NCI-H2171 treated with DMSO at 0.1 percent for 48 hours (cell line): ENCODE measurements around the gene PALLD.

Experiments used
- DNase-seq: peaks from one replicate; lab custom pipeline; 2025; lab: John Stamatoyannopoulos, UW

PALLD gene

DNA sequence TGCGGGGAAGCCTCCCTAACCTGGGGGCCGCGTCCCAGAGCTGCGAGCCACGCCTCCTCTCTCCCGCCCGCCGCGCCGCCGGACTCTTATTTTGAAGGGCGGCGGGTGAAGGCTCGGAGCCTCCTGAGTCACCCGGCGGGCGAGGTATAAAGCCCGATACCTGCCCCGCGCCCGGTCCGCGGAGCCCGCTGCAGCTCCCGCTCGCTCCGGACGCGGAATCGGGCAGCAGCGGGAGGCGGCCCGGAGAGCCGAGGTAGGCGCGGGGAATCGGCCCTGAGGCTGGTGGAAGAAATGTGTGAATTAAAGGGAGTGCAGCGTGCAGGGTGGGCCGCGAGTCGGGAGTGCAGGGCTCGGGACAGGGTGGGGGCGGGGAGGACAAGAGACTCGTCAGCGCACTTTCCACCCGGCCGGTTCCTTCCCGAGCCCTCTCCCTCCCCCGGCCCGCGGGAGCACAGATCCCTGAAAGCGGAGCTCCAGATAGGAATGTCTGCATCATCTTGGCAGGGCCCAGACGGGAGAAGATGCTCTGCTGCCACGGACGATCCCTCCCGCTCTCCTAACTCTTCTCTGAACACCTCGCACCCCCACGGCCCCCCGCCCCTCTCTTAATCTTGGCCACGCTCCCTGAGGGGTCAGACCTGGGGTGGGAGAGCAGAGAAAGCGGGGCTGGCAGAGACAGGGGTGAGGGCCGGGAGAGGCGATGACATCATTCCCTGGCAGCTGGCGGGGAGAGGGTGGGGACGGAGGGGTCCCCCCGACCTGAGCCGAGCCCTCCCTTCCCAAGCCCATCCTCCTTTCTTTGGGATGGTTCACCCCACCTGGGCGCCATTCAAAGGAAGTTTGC is 335.3 kb downstream of the PALLD start:
- DNase-seq = peak; percentile 55

DNA sequence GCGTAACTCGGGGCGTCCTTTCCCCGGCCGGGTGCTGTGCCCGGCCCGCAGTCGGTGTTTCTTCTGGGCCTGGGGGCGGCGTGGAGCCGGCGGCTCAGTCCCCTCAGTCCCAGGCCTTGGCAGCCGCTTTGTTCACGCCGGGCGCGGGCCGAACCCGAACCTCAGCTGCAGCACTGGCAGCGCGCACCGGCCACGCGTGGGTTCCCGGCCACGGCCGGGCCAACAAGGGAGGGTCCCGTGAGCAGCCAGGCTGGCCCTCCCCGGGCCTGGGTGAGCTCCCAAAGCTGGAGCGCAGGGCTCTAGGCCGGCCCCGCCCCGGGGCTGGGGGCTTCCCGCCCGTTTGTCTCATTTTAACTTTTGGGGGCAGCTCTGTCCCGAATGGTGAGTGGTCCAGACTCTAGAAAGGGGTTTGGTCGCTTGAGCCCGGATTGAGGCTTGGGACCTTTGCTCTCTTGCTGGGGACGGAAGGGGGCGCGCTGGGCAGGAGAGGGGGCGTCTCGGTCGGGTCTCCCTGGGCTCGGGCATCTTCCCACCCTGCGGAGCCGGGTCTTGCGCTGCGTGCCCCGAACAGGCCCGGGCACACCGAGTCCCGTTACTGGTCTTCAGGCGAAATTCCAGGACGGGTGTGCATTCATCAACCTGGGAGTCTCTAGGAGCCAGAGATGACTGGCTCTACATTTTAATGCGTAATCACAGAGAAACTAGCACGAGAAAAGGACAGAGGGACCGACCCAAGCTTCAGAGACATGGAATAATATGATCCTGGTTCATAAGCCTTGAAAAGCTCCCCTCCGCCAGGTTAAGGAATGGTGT is 336.1 kb downstream of the PALLD start:
- no peak for DNase-seq

DNA sequence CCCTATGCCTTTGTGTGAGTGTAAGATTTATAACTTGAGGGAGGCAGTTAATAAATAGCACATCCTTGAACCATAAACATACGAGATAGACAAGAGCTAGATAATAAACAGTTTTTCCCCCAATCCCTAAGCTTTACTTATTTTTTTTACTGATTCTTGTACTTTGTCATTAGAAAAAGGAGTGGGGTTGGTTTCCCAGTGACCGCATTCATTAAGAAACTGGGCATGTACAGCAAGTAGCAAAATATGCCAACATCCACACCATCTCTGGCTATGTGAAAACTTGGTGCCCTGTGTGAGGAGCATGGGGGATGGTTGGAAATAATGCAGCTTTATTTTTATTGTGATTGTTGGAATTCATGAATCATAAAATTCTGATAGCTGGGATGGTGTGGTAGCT is 337.0 kb downstream of the PALLD start:
- DNase-seq = no peak

DNA sequence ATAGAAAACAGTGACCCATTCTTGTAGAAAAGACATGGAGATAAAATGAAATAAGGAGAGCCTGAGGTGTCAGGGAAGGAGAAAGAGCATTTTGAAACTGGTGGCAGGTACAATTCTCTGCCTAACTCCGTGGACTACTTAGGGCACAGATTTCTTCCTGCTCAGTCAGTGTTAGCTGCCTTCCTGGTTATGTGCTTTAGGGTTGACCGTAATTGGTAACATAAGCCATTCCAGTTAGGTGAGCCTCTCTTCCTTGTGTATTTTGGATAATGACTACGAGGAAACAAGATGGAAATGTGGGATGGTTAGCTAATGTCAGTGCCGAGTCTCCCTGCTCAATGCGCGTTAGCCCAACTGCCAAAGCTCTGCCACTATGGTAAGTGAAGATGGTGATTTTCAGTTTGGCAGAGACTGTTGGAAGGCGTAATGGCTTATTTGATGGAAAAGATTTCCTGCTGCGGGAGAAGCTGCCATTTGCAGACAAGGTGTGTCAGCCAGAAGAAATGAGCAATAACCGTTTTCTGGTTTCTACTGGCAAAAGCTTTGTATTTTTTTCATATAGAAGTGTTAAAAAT is 339.1 kb downstream of the PALLD start:
- DNase-seq = no peak

DNA sequence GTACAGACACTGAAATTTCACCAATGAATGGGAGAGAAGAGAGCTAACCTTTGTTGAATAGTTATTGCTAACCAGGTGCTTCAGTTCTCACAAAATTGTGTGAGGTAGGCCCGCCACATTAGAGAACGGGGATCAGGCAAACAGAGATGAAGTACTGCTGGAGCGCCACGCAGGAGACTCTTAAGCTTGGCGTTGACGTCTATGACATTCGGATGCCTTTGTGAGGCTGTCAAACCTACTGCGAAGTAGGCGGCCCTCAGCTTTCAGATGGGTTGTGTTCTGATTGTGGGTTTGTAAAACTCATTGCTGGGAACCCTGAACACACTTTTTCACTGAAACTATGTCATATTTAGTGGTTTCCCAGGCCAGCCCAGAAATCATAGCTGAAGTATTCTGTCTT is 339.6 kb downstream of the PALLD start:
- no peak for DNase-seq

DNA sequence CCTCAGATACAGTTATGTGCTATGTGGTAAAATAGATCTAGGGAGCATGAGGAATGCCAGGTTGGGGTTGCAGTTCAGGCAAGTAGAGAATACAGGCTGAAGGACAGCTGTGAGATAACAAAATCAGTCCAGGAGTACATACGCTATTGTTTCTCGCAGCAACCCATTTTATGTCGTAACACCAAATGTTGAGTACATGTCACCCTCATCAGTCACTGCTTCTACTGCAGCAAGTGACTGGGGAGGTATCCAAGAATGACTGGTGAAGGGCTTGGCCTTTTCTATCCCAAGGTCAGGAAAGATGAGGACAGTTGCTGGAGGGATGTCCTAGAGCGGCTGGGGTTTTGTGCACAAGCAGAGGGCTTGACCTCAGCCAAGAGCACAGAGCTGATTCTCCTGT is 341.1 kb downstream of the PALLD start:
- DNase-seq = no peak

DNA sequence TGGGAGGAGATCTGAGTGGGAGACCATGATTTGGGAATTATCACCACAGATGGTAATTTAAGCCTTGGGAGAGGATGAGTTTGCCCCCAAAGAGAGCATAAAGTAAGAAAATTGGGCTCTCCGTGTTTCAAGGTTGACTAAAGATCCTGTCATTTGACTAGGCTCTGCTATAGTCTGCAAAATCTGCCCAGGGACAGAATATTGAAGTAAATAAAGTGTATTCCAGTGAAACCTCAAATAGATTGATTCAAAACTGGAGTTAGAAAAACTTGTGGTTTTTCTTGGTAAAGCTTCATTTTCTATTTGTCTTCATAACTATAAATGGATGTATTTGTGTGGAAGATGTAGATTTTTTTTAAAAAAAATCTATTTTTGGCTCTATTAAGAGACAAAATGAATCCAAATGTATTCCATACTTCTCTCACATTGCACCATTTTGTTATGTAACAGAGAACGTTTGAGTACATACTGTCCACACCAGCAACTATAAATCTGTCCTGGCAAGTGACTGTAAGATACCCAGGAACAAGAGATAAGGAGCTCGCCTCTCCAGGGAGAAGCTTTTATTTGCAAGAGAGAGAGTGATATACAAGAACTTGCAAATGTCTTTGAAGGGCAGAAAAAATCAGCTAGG is 343.0 kb downstream of the PALLD start:
- DNase-seq = no peak

DNA sequence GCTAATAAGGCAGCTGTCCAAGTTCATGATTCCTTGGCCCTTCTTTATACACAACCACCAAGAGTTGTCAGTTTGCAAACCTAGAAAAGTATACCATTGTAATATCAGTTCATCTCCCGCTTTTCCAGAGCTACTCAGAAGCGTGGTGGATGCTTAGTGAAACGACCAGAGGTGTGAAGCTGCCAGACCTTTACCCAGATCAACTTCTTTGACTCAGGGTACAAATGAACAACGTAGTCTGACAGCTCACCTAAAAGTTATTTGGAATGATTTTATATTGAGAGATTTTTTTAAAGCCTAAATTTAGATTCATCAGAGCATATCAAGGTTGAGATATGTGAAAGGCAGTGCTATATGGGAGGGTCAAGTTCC is 343.5 kb downstream of the PALLD start:
- no peak for DNase-seq

DNA sequence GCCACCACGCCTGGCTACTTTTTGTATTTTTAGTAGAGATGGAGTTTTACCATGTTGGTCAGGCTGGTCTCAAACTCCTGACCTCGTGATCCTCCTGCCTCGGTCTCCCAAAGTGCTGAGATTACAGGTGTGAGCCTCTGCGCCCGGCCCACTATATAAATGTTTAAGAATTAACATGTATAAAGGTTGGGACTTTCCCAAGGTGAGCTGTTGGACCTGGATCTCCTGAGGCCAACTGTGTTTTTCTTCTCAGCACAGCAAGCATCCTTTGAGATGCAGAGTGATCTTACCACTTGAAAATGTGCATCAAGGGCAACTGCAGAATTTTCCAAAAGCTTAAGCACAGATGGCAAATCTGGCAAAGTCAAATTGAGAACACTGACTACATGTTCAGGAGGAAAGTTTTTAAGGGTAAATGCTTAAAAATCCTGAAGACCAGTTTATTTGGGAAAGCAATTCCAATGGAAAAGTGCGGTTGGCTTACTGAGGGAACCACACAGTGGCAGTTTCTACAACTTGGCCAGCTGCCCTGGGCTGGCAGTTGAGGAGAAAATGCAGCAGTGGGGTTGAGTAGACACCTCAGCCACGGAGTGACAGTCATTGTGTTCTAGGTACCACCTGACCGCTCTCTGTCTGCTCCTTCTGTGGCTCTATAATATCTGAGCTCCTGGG is 344.3 kb downstream of the PALLD start:
- DNase-seq = no peak

DNA sequence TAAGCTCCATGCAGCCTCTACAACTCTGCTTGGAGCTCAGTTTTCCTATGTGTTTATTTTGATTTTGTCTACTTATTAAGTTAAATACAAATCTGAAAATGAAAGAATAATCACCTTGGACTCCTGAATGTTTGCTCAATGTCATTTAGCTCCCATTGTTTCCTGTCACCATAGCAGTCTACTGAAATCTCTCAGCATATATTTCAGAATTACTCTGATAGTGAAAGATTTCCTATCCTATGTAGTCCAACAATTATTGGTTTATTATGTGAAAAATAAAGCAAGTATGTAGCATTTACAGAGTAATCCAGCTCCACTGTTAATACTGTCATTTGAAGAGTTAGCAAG is 344.8 kb downstream of the PALLD start:
- DNase-seq = no peak

DNA sequence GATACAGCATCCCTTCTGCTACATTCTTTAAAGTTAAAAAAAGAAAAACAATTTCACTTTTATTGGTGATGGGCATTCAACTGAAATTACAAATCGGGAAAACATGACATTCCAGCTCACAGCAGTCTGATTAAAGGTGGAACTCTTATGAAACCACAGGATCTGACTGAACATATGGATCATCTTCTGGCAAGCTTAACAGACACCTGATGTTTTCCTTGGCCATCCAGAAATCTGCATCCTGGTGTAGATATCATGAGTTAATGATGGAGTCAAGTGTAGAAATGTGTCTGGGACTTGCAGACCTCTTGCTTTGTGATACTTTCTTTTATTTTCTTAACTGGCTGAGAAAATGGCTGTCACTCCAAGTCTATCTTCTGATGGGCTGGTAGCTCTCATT is 345.3 kb downstream of the PALLD start:
- no peak for DNase-seq

DNA sequence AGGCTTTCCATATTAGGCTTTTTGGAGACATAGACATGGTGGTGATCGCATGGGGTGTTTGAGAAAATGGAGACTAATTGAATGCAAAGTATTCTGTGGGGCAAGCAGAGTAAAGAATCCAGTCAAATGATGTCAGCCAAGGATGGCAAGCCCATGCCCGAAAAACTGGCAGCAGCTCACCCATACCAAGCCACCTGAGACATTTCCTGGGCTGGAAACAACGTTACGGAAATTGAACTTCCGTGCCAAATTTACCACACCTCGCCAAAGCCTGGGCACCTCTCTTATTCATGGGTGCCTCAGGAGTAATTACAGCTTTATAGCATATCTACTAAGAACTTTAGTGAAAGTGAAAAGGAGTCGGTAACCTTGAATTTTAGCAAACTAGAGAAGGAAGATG is 346.8 kb downstream of the PALLD start:
- DNase-seq = no peak

DNA sequence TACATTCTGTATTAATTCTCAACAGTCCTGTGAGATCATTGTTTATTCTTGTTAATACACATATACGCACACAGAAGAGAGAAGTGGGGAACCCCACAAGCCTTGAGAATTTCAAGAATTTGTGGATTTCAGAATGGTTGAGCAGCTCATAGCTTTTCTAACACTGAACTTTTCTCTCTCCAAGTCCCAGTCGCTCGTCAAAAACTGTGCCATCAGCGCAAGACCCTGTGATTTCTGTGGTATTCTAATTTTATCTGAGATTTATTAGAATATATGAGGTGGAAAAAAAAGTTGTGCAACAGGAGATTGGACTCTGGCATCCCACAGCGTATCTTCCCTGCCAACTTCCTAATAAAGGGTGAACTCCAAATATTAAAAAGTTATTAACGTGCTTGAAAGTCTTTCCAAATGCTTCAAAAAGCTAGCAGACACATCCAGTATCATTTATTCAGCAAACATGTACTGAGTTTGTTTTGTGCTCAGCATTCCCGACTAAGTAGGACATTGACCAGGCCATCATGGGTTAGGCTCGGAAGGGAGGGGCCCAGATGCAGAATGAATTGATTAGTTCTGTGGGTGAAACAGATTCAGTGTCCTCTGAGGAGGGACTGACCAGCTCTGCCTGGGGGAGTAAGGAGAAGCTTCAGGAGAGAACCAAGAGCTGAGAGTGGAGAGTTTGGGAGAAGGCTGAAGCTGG is 347.6 kb downstream of the PALLD start:
- DNase-seq = no peak

DNA sequence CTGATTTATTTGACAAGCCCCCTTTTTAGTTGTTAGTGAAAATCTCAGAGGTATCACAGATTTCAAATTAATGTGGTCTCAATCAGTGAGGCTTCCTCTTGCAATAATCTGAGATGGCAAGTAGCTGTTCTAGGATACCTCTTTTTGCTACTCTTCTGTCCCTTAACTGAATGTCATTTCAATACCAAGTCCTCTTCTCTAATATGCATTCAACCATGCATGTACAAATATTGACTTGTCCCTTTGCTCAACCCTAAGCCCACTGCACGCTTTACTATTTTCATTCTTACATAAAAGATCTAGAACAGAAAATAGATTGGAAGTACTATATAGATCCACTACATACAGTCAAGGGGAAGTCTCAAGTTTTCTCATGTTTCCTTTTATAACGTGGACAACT is 349.0 kb downstream of the PALLD start:
- DNase-seq = no peak

DNA sequence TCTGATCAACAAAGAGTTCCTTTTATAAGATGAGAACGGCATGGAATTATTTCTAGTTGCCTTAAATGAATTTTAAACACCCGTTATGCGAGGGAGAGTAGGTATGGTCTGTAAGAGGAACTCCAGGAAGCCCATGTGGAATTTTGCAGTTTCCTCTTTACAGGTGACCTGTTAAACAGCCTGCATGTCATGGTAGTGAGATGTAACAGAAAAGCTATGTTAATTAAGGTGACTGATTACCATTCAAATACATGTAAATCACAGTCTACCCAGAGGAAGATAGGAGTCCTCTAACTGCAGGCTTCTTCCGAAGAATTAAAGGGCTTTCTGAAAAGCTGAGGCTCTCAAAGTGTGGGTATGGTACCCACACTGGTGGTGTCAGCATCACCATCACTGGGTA is 349.6 kb downstream of the PALLD start:
- no peak for DNase-seq

DNA sequence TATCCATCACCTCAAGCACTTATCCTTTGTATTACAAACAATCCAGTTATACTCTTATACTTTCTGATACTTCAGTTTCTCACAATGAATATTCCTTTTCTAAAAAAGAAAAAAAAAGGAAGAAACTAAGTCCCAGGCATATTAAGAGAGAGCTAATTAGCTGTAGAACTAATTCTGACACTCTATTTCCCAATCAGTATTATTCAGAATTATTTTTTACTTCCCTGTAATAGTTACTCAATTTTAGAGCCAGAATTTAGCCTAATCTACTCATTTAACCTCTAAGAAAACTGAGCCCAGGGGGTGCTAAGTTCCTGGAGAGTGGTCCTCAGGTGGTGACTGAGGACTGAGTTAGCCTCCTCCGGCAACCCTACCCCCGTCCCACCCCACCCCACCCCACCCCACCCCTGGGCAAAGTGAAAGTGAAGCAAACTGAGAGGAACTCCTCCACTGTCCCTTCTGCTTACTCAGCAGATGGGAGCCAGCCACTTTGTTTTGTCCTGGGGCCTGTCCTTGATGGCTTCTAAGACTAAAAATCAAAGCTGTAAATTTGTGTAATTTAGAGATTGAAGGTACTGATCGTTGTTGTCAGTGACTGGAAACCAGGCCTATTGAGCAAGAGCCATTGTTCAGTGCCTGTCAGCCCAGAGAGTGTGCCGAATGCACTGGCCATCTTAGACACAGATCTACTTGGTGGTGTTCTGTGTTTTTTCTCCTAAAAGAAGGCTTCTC is 351.1 kb downstream of the PALLD start:
- no peak for DNase-seq

DNA sequence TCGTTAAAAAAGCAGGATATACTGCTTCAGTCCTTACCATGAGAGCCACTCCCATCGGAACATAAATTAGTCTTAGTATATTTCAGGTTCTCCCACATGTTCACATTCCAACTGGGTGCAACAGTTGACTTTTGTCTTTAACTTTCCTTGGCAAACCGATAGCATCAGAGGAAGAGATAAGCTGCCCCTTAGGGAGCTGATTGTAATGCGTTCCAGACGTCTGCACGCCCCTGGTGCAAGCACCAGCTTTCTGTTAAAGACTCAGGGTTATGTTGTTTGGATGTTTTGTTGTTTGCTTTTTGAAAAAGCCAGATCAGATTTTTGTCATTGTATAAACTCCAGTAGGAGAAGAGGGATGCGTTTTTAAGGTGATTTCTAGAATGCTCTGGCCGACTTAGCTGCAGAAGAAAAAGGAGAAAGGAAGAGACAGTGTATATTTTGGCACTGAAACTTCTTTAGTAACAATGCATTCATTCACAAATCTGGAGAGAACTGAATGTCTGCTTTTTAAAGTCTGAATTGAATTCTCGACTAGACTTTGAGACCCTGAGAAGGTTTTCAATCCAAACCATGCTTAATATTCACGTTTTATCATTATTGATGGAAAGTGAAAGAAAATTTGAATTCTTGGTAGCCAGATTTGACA is 352.3 kb downstream of the PALLD start:
- DNase-seq = no peak

DNA sequence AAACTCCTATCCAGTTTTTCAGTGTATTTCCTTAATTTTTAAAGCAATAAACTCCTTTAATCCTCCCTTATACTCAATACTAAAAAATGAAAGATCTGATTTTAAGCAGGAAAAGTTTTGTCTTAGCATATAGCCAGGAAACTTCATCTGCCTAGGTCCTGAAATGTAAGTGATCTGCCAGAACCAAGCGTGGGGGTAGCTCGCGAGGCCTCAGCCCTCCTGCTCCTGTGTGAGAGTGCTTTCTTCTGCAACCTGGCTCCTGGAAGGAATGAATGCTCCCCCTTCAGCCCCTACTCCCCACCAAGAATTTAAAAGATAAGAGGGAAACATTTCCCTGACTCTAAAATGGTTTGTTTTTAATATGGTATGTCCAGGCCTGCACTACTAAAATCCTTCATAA is 353.1 kb downstream of the PALLD start:
- DNase-seq = no peak

DNA sequence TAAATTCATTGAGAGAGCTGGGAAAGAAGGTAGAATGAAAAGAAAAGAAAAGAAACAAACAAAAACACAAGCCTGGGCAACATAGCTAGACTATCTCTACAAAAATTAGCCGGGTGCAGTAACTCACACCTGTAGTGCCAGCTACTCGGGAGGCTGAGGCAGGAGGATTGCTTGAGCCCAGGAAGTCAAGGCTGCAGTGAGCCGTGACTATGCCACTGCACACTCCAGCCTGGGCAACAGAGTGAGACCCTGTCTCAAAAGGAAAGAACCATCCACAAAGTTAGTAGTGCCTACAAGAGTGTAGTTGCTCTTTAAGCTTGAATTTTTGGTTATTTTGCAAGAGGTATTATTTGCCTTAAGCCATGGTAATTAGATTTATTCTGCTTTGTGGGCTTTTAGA is 355.5 kb downstream of the PALLD start:
- DNase-seq = no peak

DNA sequence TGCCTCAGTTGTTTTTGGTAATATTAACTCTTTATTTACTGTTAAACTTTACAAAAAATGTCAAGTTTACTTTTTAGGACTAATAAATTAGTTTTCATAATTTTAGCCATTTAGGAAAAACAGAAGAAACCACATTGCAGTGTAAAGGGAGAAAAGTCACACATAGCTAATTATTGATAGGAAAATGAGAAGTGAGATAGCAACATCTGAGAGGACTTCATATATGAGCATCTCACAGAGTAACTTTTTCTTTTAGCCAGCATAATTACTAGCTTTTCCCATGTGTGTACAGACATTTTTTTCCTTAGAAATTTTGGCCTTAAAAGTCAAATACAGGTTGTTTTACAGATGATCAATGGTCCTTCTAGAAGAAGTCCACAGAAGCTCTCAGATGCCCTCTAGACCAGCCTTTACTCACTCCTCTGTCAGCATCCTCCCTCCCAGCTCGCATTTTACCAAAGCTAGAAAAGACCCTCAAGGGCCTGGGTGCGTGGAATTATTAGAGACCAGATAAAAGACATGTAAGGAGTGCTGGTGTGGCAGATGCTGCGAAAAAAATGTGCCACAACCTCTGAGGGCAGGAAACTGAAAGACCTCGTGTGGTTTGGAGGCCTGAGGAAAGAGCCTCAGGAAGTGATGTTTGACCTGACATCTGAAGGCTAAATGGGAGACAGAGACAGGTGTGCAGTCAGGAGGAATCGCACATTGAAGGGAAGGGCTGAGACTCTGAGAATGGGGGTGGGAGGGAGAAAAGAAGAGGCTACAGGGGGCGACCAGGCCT is 356.3 kb downstream of the PALLD start:
- DNase-seq = no peak
